NCI-H510A treated with DMSO at 0.1 percent for 48 hours (cell line): ENCODE measurements around the gene VASN.

ENCODE experiments used
- DNase-seq: peaks from one replicate; lab custom pipeline; 2025; lab: John Stamatoyannopoulos, UW

The VASN gene

DNA sequence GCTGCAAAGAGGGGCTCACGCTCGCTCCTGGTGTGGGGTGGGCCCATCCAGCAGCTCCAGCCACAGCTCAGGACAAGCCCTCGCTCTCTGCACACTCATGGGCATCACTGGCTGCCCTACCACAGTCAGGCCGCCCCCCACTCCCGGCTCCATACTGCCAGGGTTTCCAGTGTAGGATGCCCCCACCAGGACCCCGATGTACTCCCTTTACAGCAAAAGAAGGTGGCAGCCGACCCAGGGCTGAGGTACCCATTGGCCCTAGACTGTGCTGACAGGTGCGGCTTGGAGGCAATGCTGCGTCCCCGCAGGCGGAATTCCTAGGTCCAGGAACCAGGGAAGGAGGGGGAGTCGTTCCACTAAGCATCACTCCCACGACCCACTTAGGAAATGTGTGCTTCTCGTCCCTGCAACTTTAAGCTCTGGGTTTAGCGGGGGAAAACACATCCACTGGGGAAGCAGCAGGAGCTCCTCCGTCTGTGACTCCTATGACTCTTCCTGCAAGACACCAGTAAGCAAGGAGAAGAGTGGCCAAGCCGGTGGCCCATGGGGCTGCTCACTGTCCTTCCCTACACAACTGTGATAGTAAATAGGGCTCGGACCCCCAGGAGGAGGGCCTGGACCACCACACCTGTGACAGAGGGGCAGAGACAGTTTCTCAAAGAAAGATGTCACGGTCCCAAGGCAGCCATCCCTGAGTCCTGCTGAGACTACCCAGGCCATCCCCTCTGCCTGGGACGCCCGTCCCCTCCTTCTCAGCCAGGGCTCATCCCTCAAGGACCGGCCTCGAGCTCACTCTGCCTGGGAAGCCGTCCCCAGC, 31.7 kb downstream of the VASN start:
- no peak for DNase-seq

DNA sequence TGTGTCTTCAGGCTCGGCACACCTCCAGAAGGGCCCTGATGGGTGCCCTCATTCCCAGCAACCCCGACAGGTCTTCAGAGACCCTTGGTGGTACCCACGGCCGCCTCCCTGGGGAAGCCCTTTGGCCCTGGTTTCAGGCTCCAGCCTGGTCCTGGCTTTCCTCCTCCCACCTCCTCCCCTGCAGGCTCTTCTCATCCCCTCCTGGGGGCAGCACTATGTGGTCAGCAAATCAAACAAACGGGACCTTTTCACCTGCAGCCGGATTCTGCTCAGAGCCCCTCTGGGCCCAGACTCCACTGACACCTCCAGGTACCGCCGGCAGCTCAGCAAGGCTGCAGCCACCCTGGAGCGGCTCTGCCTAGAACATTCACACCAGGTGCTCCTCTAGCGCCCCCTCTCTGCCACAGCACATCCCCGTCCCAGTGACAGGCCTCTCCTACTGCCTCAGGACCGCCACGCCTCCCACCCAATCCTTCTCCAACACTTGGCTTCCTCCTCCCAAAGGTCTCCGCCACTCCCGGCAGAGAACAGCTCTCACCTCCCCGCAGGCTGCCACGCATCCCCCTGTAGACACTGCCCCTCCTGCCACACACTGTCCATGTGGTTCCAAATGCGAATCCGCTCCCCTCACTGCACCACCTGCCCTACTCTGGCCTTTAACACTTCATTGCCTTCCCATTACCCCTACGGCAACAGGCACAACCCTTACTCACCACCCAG, 32.8 kb downstream of the VASN start:
- DNase-seq: no peak

DNA sequence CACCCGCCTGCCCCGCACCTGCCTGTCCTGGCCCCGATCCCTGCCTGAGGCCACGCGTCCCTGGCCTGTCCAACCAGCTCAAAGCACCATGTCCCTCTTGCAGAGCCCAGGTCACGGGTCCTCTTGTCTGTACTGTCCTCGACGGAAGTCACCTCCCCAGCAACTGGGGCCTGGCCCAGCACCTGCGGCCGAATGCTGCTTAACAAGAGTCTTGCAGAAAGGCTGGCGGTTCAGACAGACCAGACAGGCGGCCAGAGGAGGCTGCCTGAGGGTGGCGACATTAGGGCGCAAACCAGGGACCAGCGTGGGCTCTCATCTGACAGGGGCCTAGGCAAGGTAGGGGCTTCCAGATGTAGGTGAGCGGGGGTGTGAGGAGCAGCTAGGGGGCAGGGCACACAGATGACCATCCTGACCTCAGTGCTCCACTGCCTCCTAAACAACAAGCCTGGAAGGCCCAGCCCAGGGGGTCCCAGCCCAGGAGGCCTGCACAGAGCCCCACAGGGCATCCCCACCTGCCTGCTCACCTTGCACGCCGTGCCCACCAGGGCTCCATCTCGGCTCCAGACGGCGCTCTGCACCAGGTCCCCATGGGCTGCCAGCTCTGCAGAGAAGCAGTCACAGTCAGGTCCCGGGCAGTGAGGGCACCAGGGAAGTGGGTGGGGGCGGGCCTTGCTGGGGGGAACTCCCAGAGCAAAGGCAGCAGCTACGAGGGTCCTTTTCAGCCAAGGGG, 33.5 kb downstream of the VASN start:
- no peak for DNase-seq

DNA sequence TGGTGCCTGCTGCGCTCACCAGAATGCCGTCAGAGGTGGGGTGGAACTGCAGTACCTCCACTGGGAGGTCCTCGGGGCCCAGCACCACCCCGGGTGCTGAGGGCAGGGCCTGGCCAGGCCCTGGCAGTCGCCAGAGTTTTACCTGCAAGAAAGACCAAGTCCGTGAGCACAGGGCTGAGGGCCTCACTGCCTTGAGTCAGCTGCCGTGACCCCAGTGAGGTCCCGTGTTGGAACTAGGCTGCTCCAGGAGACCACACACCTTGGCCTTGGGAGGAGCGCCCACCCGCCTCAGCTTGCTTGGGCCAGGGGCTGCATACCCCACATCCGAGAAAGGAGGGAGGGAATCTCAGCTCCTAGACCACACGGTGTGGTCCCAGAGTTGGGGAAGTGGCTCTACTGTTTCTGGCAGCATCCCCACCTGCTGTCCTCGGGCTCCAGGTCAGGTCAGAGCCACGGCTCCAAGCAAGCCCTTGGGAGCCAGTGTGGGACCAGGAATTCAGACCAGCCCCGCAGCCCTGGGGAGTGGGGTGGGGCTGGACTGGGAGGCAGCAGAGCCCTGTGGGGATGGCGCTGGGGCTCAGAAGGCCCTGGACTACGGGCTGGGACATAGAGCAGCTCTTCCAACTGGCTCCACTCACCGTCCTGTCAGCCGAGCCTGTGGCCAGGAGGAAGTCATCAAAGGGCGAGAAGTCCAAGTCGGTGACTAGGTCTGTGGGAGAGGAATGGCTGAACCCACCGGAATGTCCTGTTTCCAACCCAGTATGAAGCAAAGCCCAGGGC, 36.1 kb downstream of the VASN start:
- DNase-seq: no peak

DNA sequence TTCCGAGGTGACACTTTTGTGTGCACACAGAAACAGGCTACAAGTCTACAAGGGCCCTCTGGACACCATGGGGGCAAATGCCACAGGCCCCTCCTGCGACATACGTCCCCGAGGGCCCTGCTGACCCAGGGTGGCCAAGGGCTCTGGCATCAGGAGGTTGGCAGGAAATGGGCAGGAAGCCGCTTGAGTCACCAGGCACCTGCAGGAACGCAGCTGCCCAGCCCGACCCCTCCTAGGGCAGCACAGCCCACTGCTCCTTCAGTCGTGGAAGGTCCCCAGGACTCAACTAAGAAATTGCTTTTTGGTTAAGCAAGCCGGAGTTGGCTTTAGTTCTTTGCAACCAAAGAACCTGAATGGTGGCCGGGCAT, 36.7 kb downstream of the VASN start:
- no peak for DNase-seq

DNA sequence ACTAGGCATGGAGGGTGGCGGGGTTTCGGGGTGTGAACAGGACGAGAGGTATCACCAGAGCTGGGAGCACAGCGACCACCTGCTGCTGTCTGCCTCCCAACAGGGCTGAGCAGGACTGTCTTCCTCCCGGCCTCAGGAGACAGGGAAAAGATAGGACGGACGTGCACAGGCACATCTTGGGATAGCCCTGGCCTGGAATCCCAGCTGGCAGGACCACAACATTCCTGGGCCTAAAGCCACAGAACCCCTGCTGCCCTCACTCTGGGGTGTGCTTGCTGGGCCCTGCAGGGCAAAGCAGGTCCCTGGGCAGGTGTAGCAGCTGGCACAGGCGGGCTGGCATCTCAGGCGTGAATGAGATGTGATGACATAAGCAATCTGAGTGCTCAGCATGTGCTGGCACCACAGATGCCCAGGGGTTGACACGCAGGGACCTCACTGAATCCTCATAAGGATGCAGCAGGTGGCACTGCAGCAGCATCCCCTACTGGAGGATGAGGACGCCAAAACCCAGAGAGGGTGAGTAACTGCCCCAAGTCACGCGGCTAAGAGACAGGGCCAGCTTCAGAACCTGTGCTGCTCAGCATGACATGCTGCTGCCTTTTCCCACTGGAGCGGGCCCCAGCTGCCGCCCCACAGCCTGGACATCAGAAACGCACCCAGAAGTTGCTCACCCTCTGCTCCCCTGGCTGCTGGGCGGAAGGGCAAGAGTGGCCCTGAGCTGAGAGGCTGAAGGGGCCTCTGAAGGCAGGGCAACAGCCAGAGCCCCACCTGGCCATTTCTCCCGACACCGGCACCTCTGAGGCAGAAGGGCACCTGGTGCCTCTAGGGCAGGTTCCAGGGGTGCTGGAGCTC, 37.7 kb downstream of the VASN start:
- no peak for DNase-seq

DNA sequence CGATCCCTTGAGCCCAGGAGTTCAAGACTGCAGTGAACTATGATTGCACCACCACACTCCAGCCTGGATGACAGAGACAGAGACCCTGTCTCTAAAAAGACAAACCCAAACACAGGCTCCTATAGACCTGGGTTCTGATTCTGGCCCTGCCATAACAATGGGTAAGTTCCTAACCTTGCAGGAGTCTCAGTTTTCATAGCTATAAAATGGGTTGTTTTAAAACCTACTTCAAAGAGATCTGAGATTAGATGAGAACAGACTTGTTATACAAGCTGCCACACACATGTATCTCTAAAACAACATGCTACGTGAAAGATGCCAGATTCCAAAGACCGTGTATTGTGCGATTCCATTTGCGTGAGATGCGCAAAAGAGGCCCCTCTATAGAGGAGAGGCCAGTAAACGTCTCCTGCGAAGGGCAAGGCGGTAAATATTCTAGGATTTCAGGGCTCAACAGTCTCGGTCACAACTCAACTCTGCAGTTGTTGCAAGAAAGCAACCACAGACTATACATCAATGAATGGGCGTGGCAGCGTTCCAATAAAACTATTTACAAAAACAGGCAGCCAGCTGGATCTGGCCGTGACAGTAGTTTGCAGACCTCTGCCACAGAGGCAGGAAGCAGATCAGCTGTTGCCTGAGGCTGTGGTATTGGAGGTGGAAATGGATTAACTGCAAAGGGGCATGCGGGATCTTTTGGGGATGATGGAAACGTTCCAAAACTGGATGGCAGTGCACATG, 38.9 kb downstream of the VASN start:
- DNase-seq: no peak

DNA sequence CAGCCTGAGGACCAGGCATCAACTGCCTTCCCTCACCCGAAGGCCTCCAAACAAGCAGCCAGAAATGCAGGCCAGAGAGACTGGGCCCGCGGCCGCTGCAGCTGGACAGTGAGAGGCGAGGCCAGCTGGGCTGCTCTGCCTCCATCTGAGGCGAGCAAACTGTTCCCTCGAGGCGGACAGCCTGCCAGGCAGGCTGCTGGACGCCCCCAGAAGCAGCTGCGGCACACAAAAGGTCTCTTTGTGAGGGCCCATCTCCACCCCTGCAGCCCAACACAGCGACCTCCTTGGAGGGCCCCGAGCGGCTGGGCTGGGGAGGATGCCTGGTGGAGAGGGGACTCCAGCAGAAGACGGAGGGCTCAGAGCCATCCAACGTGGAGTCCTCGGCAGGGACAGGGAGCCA, 40.0 kb downstream of the VASN start:
- no peak for DNase-seq

DNA sequence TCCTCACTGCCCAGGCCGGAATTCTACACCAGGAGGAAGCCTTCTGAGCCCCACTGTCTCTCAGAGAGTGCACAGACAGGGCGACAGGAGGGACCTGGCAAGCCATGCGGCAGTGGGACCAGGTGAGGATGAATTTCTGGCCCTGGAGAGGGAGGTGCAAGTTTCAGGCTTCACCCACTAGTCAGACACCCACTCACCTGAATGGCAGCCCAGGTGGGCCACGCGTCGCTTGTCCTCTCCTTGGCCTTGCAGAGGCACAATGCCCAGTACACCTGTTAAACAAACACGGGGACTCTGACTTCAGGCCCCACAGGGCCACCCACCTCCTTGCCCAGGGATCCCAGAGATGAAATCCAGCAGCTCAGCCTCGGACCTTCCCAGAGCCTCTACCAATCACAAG, 40.5 kb downstream of the VASN start:
- no peak for DNase-seq

DNA sequence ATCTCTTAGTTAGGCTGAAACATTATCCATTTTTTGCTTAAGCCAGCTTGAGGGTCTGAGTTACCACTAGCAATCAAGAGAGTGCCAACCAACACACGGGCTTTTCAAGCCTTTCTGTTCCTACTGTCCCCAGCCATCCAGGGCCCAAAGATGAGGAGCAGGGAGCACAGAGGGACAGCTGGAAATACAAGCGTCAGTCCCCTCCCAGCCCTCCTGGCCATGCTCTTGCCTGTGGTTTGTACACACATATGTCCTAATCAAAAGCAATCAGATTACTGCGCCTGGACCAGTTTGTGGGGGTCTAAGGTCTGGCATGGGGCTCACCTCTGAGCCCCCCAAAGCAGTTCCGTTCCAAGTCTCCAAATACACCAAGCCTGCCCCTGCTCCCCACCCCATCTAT, 41.2 kb downstream of the VASN start:
- DNase-seq: no peak

DNA sequence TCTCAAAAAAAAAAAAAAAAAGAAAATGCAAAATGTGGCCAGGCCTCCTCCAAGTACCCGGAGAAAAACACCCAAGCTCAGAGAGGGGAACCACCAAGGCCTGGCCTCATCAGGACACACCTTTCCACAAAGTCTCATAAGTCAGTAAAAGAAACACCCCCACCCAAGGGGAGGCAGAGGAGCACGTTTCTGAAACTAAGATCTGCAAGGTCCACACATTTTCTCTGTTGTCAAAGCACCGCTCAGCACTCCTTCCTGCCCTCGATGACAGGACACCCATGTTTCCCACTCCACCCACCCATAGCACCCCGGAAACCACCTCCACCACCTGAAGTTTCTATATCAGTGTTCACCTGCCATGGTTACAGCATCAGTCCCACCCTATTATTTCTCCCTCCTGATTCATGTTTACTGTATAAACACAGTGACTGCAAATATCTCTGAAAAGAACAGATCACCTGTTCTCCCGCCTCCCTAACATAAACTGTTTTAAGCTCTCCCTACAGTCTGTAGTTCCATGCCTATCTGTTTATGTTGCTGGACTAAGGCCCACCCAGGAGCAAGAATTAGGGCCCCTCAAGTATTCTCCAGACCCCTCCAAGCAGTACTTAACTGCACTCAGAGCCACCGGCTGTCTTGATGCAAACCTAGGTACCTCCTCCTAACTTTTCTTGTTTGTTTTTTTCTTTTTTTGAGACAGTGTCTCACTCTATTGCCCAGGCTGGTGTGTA, 42.7 kb downstream of the VASN start:
- DNase-seq: no peak

DNA sequence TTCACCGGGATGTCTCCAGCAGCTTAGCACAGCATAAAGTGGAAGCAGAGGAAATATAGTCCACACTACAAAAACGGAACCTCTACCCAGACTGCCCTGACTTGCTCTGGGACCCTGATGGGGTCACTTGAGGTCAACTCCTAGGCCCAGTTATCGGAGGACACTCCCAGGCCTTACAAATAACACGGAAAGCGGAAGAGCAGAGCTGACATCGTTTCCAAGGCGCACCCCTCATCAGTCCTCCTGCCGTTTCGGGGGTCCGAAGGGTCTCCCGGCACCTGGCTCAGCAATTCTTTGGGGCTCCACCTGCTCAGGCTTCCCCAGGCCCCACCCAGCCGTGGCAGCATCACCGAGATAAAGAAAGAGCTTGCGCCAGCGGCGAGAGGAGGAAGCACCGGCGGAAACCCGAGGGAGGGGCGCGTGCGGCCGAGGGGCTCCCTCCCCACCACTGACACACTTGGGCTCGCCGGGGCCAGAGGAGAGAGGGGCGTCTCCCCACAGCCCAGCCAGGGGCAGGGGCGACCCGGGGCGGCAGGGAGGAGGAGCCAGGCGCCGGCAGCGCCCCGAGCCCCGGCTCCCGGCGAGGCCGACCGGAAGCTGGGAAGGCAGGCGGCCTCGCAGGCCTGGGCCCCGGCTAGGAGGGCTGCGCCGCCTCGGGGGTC, 44.0 kb downstream of the VASN start:
- no peak for DNase-seq

DNA sequence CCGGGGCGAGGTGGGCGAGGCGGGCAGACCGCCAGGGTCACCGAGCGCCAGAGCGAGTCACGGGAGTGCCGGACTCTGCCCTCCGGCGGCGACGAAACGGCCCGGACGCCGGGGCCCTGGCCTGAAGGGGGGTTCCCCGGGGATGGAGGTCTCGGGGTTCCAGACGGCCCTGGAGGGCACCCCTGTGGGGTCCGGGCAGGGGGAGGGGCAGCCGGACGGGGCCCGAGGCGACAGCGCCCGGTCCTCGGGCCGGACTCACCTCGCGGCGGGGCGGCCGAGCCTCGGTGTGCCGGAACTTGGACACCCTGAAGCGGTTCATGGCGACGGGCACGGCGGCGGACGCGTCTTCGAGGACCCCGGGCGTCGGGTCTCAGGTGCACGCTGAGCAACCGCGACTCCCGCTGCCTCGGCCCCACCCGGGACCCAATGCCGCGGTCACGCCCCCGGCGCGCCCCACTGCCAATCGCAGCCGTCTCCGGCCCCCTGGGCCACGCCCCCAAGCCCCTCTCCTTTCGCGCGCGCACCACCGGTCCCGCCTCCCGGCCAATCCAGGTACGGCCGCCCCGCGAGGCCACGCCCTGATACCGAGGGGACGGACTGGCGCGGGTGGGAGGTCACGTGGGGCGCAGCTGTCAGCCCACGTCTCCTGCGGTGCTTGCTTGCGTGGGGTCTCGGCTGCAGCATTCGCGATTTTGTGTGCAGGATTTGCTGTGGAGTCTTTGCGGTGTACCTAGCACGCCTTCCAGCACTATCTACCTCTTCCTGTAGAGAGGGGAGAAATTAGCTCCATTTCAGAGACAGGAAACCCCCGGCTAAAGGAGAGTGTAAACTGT, 44.8 kb downstream of the VASN start, which contains the start of gene CORO7:
TSS of gene CORO7 (minus strand) at position 397 of the 833 bp plus-strand sequence. CDS start at position 319, 78 bp downstream.
- peak; percentile 77 for DNase-seq

DNA sequence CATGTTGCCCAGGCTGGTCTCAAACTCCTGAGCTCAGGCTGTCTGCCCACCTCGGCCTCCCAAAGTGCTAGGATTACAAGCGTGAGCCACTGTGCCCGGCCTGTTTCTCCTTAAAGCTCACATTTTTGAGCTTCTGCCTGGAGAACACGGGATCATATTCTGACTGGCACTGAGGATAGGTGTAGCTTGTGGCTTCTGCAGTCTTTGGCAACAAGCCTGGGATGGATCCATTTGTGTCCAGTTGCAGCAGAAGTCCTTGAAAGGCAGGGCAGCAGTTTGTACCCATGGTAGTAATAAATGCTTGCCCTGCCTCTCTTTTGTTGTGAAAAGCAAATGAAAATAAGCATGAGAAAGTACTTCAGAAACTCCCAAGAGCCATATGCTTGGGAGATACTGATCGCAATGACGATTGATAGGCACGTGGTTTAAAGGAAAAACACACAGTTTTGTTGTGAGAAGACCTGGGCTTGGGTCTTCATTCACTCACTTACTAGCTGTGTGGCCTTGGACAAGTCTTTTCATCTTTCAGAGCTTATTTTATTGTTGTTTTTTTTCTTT, 47.8 kb downstream of the VASN start:
- DNase-seq: no peak

DNA sequence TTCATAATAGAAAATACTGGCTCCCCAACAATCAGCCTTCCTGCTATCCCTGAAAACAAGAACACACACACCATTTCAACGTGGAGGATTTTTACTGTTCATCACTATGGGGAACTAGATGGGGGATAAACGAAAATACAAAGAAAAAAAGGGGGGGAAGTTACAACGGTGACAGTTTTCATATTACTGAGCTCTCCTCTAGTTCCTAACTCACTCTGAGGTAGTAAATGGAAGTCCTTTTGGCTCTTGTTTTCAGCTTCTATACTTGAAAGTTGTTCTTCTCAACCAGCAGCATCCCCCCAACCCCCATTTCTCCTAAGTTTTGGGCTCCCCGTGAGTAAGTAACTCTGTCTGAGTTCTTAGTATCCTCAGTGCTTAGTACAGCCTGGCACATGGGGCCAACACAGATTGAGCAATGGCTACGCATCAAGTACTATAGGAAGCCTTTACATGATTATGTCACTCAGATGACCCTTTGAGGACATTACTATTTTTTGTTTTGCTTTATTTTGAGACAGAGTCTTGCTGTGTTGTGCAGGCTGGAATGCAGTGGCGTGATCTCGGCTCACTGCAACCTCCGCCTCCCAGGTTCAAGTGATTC, 49.0 kb downstream of the VASN start:
- no peak for DNase-seq

DNA sequence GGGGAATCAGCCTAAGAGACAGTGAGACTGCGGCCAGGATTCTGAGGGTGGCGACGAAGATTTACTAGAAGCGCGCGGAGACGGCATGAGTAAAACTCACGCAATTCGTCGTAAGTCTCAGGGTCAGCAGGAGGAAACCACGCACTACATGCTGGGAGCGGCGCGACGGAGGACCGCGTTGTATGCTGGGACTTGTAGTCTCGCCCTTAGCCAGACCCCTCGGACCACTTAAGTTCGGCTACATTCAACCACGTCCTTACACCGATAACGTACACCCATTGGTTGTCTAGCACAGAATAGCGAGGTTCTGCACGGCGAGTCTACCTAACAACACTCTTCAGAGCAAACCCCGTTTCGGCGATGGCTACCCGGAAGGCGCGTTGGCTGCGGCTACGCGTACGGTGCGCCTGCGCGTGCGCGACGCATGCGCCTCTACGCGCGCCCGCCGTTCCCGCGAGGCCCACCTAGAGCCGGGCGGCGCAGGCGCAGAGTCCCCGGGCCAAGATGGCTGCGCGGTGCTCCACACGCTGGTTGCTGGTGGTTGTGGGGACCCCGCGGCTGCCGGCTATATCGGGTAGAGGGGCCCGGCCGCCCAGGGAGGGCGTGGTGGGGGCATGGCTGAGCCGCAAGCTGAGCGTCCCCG, 53.9 kb downstream of the VASN start, which contains the start of gene DNAJA3:
TSS of gene DNAJA3 (plus strand) at position 491 of the 643 bp plus-strand sequence. CDS start at position 505, 14 bp downstream.
- peak; percentile 91 for DNase-seq
